ENCODE measurements around the gene RPS2.
A peak's percentile ranks its signal among the peaks of the same experiment; 100 is the strongest.

The RPS2 gene

DNA sequence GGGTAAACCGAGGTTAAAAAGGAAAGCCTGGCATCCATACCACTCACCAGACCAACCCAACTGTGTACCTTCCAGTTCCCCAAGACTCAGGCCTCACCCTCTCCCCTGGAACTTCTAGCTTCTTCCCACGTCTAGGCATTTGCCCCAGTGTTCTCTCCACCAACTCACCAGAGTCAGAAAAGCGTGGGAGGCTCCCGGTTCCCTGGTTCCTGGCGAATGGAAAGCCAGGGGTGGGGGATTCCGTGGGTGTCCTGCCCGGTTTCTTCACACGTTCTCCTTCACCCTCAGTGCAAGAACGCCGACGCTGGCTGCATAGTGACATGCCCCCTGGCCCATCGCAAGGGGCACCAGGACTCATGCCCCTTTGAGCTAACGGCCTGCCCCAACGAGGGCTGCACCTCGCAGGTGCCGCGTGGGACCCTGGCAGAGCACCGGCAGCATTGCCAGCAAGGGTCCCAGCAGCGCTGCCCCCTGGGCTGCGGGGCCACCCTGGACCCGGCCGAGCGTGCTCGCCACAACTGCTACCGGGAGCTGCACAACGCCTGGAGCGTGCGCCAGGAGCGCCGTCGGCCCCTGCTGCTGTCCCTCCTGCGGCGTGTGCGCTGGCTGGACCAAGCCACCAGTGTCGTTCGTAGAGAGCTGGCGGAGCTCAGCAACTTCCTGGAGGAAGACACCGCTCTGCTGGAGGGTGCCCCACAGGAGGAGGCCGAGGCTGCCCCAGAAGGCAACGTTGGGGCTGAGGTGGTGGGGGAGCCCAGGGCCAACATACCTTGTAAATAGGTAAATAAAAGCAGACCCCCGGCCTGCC lies 3.7 kb upstream of the RPS2 start:
- TF ChIP-seq, protein P1, sequence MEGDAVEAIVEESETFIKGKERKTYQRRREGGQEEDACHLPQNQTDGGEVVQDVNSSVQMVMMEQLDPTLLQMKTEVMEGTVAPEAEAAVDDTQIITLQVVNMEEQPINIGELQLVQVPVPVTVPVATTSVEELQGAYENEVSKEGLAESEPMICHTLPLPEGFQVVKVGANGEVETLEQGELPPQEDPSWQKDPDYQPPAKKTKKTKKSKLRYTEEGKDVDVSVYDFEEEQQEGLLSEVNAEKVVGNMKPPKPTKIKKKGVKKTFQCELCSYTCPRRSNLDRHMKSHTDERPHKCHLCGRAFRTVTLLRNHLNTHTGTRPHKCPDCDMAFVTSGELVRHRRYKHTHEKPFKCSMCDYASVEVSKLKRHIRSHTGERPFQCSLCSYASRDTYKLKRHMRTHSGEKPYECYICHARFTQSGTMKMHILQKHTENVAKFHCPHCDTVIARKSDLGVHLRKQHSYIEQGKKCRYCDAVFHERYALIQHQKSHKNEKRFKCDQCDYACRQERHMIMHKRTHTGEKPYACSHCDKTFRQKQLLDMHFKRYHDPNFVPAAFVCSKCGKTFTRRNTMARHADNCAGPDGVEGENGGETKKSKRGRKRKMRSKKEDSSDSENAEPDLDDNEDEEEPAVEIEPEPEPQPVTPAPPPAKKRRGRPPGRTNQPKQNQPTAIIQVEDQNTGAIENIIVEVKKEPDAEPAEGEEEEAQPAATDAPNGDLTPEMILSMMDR (IDR thresholded peaks at IDR 0.05; ENCODE audit: insufficient read depth, low read length) = no peak
- TF ChIP-seq SPI1 (IDR thresholded peaks at IDR 0.05; ENCODE audit: borderline replicate concordance, low read depth) = no peak
- no peak for TF ChIP-seq POLR2AphosphoS5 (IDR thresholded peaks at IDR 0.05; ENCODE audit: low read depth)
- TF ChIP-seq, protein P2, sequence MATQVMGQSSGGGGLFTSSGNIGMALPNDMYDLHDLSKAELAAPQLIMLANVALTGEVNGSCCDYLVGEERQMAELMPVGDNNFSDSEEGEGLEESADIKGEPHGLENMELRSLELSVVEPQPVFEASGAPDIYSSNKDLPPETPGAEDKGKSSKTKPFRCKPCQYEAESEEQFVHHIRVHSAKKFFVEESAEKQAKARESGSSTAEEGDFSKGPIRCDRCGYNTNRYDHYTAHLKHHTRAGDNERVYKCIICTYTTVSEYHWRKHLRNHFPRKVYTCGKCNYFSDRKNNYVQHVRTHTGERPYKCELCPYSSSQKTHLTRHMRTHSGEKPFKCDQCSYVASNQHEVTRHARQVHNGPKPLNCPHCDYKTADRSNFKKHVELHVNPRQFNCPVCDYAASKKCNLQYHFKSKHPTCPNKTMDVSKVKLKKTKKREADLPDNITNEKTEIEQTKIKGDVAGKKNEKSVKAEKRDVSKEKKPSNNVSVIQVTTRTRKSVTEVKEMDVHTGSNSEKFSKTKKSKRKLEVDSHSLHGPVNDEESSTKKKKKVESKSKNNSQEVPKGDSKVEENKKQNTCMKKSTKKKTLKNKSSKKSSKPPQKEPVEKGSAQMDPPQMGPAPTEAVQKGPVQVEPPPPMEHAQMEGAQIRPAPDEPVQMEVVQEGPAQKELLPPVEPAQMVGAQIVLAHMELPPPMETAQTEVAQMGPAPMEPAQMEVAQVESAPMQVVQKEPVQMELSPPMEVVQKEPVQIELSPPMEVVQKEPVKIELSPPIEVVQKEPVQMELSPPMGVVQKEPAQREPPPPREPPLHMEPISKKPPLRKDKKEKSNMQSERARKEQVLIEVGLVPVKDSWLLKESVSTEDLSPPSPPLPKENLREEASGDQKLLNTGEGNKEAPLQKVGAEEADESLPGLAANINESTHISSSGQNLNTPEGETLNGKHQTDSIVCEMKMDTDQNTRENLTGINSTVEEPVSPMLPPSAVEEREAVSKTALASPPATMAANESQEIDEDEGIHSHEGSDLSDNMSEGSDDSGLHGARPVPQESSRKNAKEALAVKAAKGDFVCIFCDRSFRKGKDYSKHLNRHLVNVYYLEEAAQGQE (IDR thresholded peaks at IDR 0.05; ENCODE audit: insufficient replicate concordance, low read depth) = no peak
- no peak for TF ChIP-seq GABPA (IDR thresholded peaks at IDR 0.05; ENCODE audit: low read depth)
- no peak for DNase-seq (ENCODE audit: low read depth in 1 of 2, low spot score in 1 of 2)
- Histone ChIP-seq H3K27me3 (ENCODE audit: insufficient read depth, poor library complexity, severe bottlenecking) (no peaks in the 10 kb centered on the region), H3K4me3 (replicated peaks; ENCODE audit: insufficient read depth, low read length) (no peak overlapping the region), H3K27ac (replicated peaks) (no peak overlapping the region)

DNA sequence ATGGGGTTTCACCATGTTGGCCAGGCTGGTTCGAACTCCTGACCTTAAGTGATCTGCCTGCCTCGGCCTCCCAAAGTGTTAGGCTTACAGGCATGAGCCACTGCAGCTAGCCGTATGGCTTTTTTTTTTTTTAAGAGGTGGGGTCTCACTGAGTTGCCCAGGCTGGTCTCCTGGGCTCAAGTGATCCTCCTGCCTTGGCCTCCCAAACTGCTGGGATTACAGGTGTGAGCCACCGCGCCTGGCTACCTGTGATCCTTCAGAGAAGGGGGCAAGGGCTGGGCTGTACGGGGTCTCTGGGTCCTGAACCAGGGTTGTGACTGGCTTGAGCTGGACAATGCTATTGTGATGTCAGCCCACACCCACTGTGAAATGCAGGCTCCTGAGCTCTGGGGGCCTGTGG lies 1.8 kb upstream of the RPS2 start, which contains the start of gene RNF151:
RNF151 (plus strand) TSS at position 397 of the 400 bp plus-strand sequence. CDS start 26 bp downstream, outside the sequence.
- H3K27ac ChIP-seq (replicated peaks) = peak within 1 kb of the TSS; percentile 94
- TF ChIP-seq POLR2AphosphoS5 (IDR thresholded peaks at IDR 0.05; ENCODE audit: low read depth) = no peak
- TF ChIP-seq SPI1 (IDR thresholded peaks at IDR 0.05; ENCODE audit: borderline replicate concordance, low read depth) = no peak
- TF ChIP-seq, protein P1 (IDR thresholded peaks at IDR 0.05; ENCODE audit: insufficient read depth, low read length) = no peak
- TF ChIP-seq, protein P2 (IDR thresholded peaks at IDR 0.05; ENCODE audit: insufficient replicate concordance, low read depth) = no peak
- no peak for TF ChIP-seq GABPA (IDR thresholded peaks at IDR 0.05; ENCODE audit: low read depth)
- DNase-seq (ENCODE audit: low read depth in 1 of 2, low spot score in 1 of 2) = no peak

DNA sequence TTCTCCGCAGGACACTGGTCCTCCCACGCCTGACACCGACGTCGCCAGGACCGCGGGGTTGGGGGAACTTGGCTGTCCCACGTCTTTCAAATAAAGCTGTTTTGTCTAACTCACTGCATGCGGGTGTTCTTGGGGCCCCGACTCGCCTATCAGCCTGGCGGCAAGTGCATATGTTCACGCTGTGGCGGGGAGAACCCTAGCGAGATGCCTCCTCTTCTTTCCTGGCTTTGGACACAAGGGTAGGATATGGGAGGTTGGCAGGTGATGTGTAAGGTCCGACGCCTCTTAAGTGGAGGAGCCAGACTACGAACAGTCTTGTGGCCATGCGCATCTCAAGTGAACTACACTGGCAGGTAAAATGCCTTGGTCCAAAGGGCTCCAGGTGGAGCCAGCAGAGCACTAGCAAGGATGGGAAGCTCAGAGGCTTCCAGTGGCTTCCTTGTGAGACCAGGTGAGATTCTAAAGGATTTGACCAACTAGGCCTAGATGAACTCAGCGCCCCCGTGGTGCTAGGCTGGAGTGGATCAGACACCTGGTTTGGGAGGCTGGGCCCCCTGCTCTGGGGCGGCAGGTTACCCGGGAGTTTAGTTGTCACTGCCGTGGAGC lies 873 bp upstream of the RPS2 start:
- H3K27me3 ChIP-seq (ENCODE audit: insufficient read depth, poor library complexity, severe bottlenecking) = no peaks in the 10 kb centered on the region
- peak overlapping the region; percentile 91 for H3K4me3 ChIP-seq (replicated peaks; ENCODE audit: insufficient read depth, low read length)
- DNase-seq (ENCODE audit: low read depth in 1 of 2, low spot score in 1 of 2) = no peak
- TF ChIP-seq, protein P2 (IDR thresholded peaks at IDR 0.05; ENCODE audit: insufficient replicate concordance, low read depth) = no peak
- TF ChIP-seq, protein P1 (IDR thresholded peaks at IDR 0.05; ENCODE audit: insufficient read depth, low read length) = no peak
- TF ChIP-seq POLR2AphosphoS5 (IDR thresholded peaks at IDR 0.05; ENCODE audit: low read depth) (no peak; the same call in 1 of the 2 replicates), GABPA (IDR thresholded peaks at IDR 0.05; ENCODE audit: low read depth) (no peak), SPI1 (IDR thresholded peaks at IDR 0.05; ENCODE audit: borderline replicate concordance, low read depth) (no peak)
- H3K27ac ChIP-seq (replicated peaks) = peak overlapping the region; percentile 94

More for the DNA sequence above, 1.8 kb upstream of the RPS2 start, which contains the start of gene RNF151:
- no peaks in the 10 kb centered on the region for H3K27me3 ChIP-seq (ENCODE audit: insufficient read depth, poor library complexity, severe bottlenecking)
- peak within 1 kb of the TSS; percentile 91 for H3K4me3 ChIP-seq (replicated peaks; ENCODE audit: insufficient read depth, low read length)

Data from HL-60 (cell line).